Cardiac muscle cell (in vitro differentiated cells and primary cell): ENCODE data around the gene POU3F2. TPM values are rescaled to one million over a fixed set of nuclear protein-coding genes. Genes with fewer than 3 reads are reported as not detected.

Source experiments
- DNase-seq, 2 donors: peaks; one replicate each; pipeline versions ENCODE4 v3.0.0 to v3.0.0-alpha.2; 2010 to 2017; ENCODE audit warnings: low read depth in 1 of 2, low spot score in 1 of 2
- H3K27ac ChIP-seq: fragments of 200-600 bp; sonication (generic); 2 replicates; pipeline ENCODE4 v1.5.1; 2016
- H3K27me3 ChIP-seq: fragments of 200-600 bp; sonication (generic); 2 replicates; pipeline ENCODE4 v1.6.0; 2016; ENCODE audit warnings: control low read depth
- H3K36me3 ChIP-seq: fragments of 200-600 bp; sonication (generic); 2 replicates; pipeline ENCODE4 v1.5.1; 2016; ENCODE audit warnings: control low read depth
- H3K4me1 ChIP-seq: fragments of 200-600 bp; sonication (generic); 2 replicates; pipeline ENCODE4 v1.8.1; 2017; ENCODE audit warnings: low read depth, mild to moderate bottlenecking, mixed run types
- H3K4me3 ChIP-seq: fragments of 200-600 bp; sonication (generic); 2 replicates; pipeline ENCODE4 v1.5.1; 2016; ENCODE audit warnings: mild to moderate bottlenecking
- H3K9me3 ChIP-seq: fragments of 200-600 bp; sonication (generic); 2 replicates; pipeline ENCODE4 v1.5.1; 2017; ENCODE audit warnings: low read depth, mild to moderate bottlenecking, control low read depth
- polyA plus RNA-seq: library from polyadenylated mRNA; unstranded; fragments of >200 nt; fragmentation: Nextera tagmentation; extraction: Ambion mirVana; gene quantifications from 2 replicates; pipeline ENCODE4 v1.2.1, GENCODE V29; 2016
- total RNA-seq: library from RNA; depleted of rRNA; stranded (reverse); fragments of >200 nt; gene quantifications from 2 replicates; pipeline ENCODE4 v1.2.3, GENCODE V29; 2016
- TF ChIP-seq, protein P1 (sequence below): IDR thresholded peaks from 2 replicates; pipeline ENCODE4 v1.5.1; 2012; ENCODE audit warnings: low read depth, mild to moderate bottlenecking, low read length

The POU3F2 gene
- total and polyA plus RNA-seq, 2 experiments from 2014 or later = 0.12 to 0.48 TPM

GRCh38 chr6:98844244-98845210 is 10.2 kb downstream of the POU3F2 start:
- TF ChIP-seq, protein P1, sequence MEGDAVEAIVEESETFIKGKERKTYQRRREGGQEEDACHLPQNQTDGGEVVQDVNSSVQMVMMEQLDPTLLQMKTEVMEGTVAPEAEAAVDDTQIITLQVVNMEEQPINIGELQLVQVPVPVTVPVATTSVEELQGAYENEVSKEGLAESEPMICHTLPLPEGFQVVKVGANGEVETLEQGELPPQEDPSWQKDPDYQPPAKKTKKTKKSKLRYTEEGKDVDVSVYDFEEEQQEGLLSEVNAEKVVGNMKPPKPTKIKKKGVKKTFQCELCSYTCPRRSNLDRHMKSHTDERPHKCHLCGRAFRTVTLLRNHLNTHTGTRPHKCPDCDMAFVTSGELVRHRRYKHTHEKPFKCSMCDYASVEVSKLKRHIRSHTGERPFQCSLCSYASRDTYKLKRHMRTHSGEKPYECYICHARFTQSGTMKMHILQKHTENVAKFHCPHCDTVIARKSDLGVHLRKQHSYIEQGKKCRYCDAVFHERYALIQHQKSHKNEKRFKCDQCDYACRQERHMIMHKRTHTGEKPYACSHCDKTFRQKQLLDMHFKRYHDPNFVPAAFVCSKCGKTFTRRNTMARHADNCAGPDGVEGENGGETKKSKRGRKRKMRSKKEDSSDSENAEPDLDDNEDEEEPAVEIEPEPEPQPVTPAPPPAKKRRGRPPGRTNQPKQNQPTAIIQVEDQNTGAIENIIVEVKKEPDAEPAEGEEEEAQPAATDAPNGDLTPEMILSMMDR = no peak
- H3K9me3 ChIP-seq = no peaks in the 10 kb centered on the region
- H3K36me3 ChIP-seq = no peaks in the 10 kb centered on the region
- peak overlapping the region; percentile 29 for H3K4me3 ChIP-seq
- peaks cover 92% of the 10 kb centered on the region for H3K27me3 ChIP-seq
- peaks cover 13% of the 10 kb centered on the region for H3K4me1 ChIP-seq
- no peak for DNase-seq
- no peak overlapping the region for H3K27ac ChIP-seq

DNA sequence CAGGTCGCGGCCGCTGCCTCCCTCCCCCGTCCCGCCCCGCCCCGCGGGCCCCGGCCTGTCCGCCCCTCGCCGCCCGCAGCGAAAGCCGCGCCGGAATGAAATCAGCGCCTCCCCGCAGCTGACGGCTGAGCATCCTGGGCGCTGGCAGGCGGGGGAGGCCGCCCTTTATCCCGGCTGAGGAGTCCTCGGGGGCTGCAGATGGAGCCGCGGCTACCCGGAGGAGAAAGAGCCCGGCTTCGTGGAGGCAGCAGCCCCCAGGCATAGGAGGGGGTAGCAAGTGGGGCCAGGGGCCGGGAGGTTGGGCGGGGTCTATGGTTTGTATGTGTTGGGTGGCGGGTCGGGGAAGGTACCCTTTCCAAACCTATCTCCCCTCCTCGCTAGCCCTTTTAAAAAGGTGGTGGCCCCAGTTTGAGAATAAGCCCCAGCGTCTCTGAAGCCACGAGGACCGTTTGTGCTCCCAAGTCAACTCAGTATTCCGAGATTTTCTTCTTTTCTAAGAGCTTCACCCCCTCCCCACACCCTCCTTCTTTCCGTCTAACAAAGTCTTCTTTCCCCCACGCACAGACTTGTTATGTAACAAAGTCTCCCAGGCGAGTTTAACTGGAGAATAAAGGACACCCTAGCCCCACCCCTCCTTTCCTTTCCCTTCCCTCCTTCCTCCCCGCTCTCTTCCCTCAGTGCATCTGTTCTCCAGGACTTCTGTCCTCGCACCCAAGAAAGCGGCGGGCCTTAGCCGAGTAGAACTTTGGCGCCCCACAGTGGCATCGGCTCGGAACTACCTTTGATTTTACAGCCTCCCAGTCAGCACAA is 11.0 kb downstream of the POU3F2 start:
- Histone ChIP-seq H3K36me3 (no peaks in the 10 kb centered on the region), H3K9me3 (no peaks in the 10 kb centered on the region), H3K4me3 (peak overlapping the region; percentile 29), H3K27me3 (peaks cover 83% of the 10 kb centered on the region), H3K27ac (no peak overlapping the region), H3K4me1 (peaks cover 13% of the 10 kb centered on the region)
- DNase-seq = peak; percentile 86 to 87
- TF ChIP-seq, protein P1 = peak; percentile 89

DNA sequence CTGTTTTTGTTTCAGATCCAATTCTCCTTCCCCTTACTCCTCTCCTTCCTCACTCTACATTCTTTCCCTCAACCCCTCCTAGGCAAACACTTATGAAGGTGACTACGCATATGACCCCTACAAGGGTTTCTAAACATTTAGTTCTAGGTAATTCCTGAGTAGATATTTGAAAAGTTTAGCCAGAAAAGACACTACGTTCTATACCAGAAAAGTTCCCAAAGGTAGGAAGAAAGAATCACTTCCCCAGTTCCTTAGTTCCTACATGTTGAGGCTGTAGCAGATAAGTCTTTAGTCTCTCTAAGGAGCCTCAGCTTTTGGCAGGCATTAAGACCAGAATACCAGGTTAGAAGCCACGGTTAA is 11.6 kb downstream of the POU3F2 start:
- H3K27ac ChIP-seq = no peak overlapping the region
- H3K4me3 ChIP-seq = no peak overlapping the region
- H3K4me1 ChIP-seq = peaks cover 13% of the 10 kb centered on the region
- no peaks in the 10 kb centered on the region for H3K9me3 ChIP-seq
- no peaks in the 10 kb centered on the region for H3K36me3 ChIP-seq
- H3K27me3 ChIP-seq = peaks cover 77% of the 10 kb centered on the region
- TF ChIP-seq, protein P1 = no peak
- DNase-seq = no peak

DNA sequence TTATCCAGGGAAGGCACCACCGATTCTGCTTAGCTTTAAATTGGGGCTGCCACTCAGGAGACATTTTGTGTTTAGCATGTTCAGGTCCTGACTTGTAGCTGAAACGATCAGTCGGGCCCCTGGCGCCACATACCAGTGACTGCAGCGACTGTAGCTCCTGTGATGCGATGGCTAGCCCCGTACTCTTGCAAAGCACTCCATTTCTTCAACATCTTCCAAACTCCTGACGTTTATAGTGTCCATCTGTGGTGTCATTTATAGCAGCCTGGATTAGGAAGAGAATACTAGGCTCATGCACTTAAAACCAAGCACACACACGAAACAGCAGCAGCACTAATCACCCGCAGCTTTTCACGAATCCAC is 13.0 kb downstream of the POU3F2 start:
- Histone ChIP-seq H3K4me1 (peaks cover 13% of the 10 kb centered on the region), H3K27me3 (peaks cover 64% of the 10 kb centered on the region), H3K4me3 (no peak overlapping the region), H3K27ac (no peak overlapping the region), H3K9me3 (no peaks in the 10 kb centered on the region), H3K36me3 (no peaks in the 10 kb centered on the region)
- DNase-seq = no peak
- TF ChIP-seq, protein P1 = no peak

DNA sequence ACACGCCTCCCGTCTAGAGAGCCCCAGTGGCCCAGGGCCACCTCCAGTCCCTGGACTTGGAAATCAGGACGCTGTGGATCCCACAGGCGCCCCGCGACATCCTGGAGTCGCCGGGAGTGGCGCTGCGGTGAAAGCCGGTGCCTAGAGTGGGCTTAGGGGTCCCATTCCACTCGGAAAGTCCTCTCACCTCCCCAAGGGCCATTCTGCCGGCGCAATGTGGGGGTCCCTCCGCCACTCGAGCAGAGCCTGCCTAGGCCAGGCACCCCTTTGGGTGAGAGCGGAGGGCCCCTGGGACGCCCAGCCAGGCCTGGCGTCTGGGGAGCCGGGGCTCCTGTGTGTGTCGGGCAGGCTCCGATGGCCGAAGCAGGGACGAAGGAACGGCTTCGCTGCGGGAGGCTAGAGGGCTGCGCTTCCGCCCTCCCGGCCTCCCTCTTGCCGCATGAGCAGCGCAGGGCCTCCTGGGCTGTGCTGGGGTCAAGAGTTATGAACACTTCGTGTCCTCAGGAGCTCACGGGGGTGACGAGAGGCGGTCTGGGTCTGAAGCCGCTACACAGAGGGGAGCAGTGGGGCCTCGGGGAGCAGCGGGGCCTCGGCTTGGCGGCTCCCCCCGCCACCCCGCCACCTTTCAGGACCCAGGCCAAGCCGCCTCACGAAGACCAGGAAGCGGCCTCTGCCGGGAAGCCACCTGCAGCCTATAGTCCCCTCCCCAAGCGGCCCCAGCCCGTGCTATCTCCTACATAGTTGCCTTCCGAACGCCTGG is 13.6 kb downstream of the POU3F2 start:
- H3K27me3 ChIP-seq = peaks cover 58% of the 10 kb centered on the region

More for the DNA sequence above, 13.6 kb downstream of the POU3F2 start:
- DNase-seq = peak; percentile 22 to 34
- Histone ChIP-seq H3K36me3 (no peaks in the 10 kb centered on the region), H3K4me1 (peaks cover 13% of the 10 kb centered on the region), H3K9me3 (no peaks in the 10 kb centered on the region), H3K27ac (no peak overlapping the region), H3K4me3 (no peak overlapping the region)
- TF ChIP-seq, protein P1 = no peak
